Thoracic aorta (tissue), 2 donors: Measurements from ENCODE around the gene ITPKC. TPM values are rescaled to one million over a fixed set of nuclear protein-coding genes. Genes with fewer than 3 reads are reported as not detected.

Experiments used
- ATAC-seq: fragments of 150-250 bp; one replicate; pipeline ENCODE4 v1.8.0; 2017; ENCODE audit warnings: low read depth; ENCODE audit not compliant: insufficient number of reproducible peaks, low FRiP score
- DNase-seq: peaks from one replicate; pipeline ENCODE4 v3.0.0-alpha.2; 2020; ENCODE audit warnings: low spot score
- H3K27ac ChIP-seq, 2 donors: fragments of 200-600 bp; sonication (generic); 1 replicate in 1 of 2; 2 replicates in 1 of 2; pipeline ENCODE4 v1.5.1; 2016; ENCODE audit warnings: mild to moderate bottlenecking in 2 of 2, moderate library complexity in 2 of 2
- H3K27me3 ChIP-seq: fragments of 200-600 bp; sonication (generic); replicated peaks from 2 replicates; pipeline ENCODE4 v1.6.0; 2016; ENCODE audit warnings: mild to moderate bottlenecking; ENCODE audit not compliant: insufficient read depth
- H3K36me3 ChIP-seq: fragments of 200-600 bp; sonication (generic); one replicate; pipeline ENCODE4 v1.5.1; 2016
- H3K4me1 ChIP-seq, 2 donors: fragments of 200-600 bp; sonication (generic); 1 replicate in 1 of 2; 2 replicates in 1 of 2; pipeline versions ENCODE4 v1.5.1 to v1.6.0; 2016; ENCODE audit warnings: low read depth in 2 of 2, mild to moderate bottlenecking in 1 of 2; ENCODE audit not compliant: control insufficient read depth in 1 of 2
- H3K4me3 ChIP-seq: fragments of 200-600 bp; sonication (generic); 2 replicates; pipeline ENCODE4 v1.5.1; 2016; ENCODE audit warnings: mild to moderate bottlenecking
- H3K9me3 ChIP-seq: fragments of 200-600 bp; sonication (generic); 2 replicates; pipeline ENCODE4 v1.5.1; 2016
- total RNA-seq, 2 donors: library from RNA; depleted of rRNA; stranded (reverse); fragments of >200 nt; gene quantifications; one replicate each; pipeline versions ENCODE4 v1.1.0 to v1.2.3, GENCODE V29; 2016
- TF ChIP-seq, protein P1 (sequence below): fragments of 200-600 bp; sonication (generic); IDR thresholded peaks from one replicate; pipeline ENCODE4 v1.5.1; 2019; ENCODE audit warnings: antibody characterized with exemption

Gene ITPKC
- total RNA-seq, 2 donors from 2014 or later: 45.4 to 79.4 TPM

GRCh38 chr19:40672573-40673299 lies 44.2 kb upstream of the ITPKC start:
- Histone ChIP-seq H3K9me3 (no peaks in the 10 kb centered on the region), H3K4me3 (no peak overlapping the region), H3K27me3 (no peaks in the 10 kb centered on the region), H3K27ac (no peak overlapping the region), H3K36me3 (peaks cover 90% of the 10 kb centered on the region), H3K4me1 (no peaks in the 10 kb centered on the region)
- DNase-seq (no peak), ATAC-seq (no peak)
- TF ChIP-seq, protein P1, sequence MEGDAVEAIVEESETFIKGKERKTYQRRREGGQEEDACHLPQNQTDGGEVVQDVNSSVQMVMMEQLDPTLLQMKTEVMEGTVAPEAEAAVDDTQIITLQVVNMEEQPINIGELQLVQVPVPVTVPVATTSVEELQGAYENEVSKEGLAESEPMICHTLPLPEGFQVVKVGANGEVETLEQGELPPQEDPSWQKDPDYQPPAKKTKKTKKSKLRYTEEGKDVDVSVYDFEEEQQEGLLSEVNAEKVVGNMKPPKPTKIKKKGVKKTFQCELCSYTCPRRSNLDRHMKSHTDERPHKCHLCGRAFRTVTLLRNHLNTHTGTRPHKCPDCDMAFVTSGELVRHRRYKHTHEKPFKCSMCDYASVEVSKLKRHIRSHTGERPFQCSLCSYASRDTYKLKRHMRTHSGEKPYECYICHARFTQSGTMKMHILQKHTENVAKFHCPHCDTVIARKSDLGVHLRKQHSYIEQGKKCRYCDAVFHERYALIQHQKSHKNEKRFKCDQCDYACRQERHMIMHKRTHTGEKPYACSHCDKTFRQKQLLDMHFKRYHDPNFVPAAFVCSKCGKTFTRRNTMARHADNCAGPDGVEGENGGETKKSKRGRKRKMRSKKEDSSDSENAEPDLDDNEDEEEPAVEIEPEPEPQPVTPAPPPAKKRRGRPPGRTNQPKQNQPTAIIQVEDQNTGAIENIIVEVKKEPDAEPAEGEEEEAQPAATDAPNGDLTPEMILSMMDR: no peak

DNA sequence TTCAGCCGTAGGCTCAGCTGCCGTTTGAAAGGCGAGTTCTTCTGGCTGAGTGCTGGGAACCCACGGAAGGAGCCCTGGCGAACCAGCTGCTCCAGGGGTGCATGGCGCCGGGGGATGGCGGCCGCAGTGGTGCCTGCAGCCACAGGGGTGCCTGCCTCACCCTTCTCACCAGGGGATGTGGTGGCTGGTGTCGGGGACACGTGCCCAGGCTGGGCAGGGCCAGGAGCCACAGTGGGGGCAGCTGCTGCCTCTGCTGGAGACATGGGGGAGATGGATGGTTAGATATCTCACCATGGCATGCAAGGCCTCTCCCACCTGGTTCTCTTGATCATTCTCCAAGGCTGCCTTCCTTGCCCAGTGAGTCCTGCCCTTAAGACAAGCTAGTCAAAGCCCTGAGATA lies 43.5 kb upstream of the ITPKC start:
- ATAC-seq: no peak
- Histone ChIP-seq H3K27me3 (no peaks in the 10 kb centered on the region), H3K36me3 (peaks cover 91% of the 10 kb centered on the region)

GRCh38 chr19:40674291-40674690 lies 42.6 kb upstream of the ITPKC start:
- Histone ChIP-seq H3K27me3 (no peaks in the 10 kb centered on the region), H3K4me3 (no peak overlapping the region), H3K27ac (no peak overlapping the region), H3K36me3 (peaks cover 90% of the 10 kb centered on the region), H3K9me3 (no peaks in the 10 kb centered on the region), H3K4me1 (no peaks in the 10 kb centered on the region)
- TF ChIP-seq, protein P1: no peak
- no peak for ATAC-seq
- DNase-seq: no peak

More for the DNA sequence above, 43.5 kb upstream of the ITPKC start:
- H3K9me3 ChIP-seq: no peaks in the 10 kb centered on the region
- no peak overlapping the region for H3K4me3 ChIP-seq
- H3K4me1 ChIP-seq: no peaks in the 10 kb centered on the region
- DNase-seq: no peak
- H3K27ac ChIP-seq: no peak overlapping the region
- TF ChIP-seq, protein P1: no peak

GRCh38 chr19:40677156-40677555 lies 39.8 kb upstream of the ITPKC start:
- no peaks in the 10 kb centered on the region for H3K4me1 ChIP-seq
- peaks cover 88% of the 10 kb centered on the region for H3K36me3 ChIP-seq
- ATAC-seq (no peak), DNase-seq (no peak)
- no peak overlapping the region for H3K27ac ChIP-seq
- TF ChIP-seq, protein P1: no peak
- no peaks in the 10 kb centered on the region for H3K27me3 ChIP-seq
- H3K4me3 ChIP-seq: no peak overlapping the region
- H3K9me3 ChIP-seq: no peaks in the 10 kb centered on the region

DNA sequence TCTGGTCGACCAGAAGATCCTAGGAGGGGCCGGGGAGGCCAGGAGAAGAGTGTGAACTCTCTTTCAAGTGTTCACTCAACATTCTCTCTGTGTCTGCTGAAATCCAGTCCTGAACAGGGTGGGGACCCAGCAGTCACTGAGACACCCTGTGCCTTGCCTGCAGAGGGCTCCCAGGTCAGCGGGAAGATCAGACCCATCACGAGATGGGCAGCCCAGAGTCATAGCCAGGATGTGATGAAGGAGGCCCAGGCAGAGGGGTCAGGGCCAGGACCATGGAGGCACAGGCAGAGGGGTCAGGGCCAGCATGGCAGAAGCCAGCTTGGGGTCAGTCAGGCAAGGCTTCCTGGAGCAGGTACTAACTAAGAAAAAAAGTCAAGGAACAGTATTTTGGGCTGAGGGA lies 35.9 kb upstream of the ITPKC start:
- Histone ChIP-seq H3K27ac (no peak overlapping the region), H3K9me3 (no peaks in the 10 kb centered on the region), H3K4me1 (no peaks in the 10 kb centered on the region), H3K27me3 (no peaks in the 10 kb centered on the region), H3K4me3 (no peak overlapping the region), H3K36me3 (peaks cover 89% of the 10 kb centered on the region)
- no peak for ATAC-seq
- TF ChIP-seq, protein P1: no peak
- no peak for DNase-seq
